HG02938 (cell line): Measurements from ENCODE around the gene SRGAP3.
A peak's percentile ranks its signal among the peaks of the same experiment; 100 is the strongest.

Source experiments
- ATAC-seq: cut with Tn5 transposase; IDR thresholded peaks from one replicate; pipeline ENCODE4 v1.9.1; 2021; ENCODE audit warnings: mild to moderate bottlenecking, moderate library complexity; ENCODE audit not compliant: unreplicated experiment

SRGAP3 gene

DNA sequence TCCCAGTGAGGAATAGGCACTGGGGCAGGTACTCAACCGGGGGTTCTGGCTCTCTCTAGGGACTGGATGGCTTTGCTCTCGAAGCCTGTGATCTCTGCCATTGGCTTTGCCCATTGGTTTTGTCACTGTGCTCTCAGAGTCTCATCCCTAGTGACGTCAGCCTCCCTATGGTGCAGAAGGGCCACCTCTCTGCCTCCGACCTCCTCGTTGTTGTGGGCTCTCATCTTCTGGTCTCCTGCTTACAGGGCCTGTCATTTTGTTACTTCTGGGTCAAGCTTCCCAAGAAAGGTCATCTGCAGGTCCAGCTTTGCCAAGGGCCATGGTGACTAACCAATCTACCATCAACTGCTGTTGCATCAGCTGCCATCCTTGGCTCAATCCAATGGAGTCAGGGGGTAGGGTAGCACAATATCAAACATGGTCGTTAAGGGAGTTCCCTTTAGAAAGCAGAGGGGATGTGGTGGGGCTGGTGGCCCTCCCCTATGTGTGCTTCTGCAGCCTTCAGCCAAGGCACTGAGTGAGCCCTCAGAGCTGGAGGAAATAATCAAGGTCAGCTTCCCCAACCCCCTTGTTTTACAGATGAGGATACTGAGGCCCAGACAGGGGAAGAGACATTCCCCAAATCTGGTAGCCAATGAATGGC, 272.8 kb downstream of the SRGAP3 start:
- ATAC-seq = no peak

GRCh38 chr3:8975081-8976020, 274.1 kb downstream of the SRGAP3 start:
- ATAC-seq = no peak

DNA sequence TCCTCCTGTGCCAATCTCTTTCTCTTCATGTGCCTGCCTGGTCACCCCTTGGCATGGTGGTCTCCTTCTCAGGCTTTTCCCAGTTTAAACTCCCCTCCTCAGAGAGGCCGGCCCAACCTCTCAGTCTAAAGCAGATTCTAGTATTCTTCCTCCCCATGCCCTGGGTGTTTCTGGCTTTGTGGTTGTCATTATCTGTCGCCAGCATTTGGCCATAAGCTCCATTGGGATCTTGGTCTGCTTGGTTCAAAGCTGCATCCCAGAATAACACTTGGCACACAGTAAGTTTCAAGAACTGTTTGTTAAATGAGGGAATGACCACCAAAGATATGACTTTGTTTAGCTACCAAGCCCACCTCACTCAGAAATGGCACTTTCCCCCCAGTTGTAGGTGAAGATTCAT, 275.0 kb downstream of the SRGAP3 start:
- no peak for ATAC-seq

DNA sequence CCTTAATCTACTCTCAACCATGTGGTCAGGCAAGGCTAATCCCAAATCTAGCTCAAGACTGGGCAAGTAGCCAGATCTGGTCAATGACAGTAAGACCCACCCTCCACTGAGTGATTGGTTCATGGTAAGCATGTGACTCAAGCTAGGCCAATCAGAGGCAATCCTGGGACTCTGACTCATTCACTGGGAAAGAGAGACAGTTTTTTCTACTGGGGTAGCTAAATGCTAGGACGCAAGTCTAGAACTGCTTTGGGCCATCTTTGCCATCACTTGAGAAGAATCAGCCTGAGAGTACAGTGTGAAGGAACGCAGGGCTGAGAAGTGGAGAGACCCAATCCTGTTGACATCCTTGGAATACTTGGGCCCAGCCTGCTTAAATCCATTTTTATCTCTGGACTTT, 276.8 kb downstream of the SRGAP3 start:
- no peak for ATAC-seq

GRCh38 chr3:8970971-8971589, 278.4 kb downstream of the SRGAP3 start:
- no peak for ATAC-seq

DNA sequence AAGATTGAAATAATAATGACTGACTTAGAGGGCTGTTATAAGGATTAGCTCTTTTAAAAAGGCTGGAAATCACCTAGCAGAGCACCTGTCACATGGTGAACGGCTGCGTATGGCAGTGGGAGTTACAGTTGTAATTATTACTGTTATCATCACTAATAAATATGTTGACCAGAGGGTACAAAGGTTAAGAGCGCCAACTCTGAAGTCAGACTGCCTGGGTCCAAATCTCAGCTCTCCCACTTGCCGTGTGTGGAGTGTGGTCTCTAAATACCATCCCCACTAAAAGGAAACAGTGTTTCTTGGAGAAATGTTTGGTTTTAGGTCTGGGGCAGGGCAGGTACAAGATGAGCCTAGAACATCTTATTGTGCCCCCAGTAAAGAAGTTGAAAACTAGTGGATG, 280.2 kb downstream of the SRGAP3 start:
- no peak for ATAC-seq

- no peak for ATAC-seq
Measured at GRCh38 chr3:8968375-8968882, 281.0 kb downstream of the SRGAP3 start.

GRCh38 chr3:8967553-8967952, 281.9 kb downstream of the SRGAP3 start:
- no peak for ATAC-seq

- no peak for ATAC-seq
Measured at GRCh38 chr3:8966820-8967348, 282.6 kb downstream of the SRGAP3 start.

DNA sequence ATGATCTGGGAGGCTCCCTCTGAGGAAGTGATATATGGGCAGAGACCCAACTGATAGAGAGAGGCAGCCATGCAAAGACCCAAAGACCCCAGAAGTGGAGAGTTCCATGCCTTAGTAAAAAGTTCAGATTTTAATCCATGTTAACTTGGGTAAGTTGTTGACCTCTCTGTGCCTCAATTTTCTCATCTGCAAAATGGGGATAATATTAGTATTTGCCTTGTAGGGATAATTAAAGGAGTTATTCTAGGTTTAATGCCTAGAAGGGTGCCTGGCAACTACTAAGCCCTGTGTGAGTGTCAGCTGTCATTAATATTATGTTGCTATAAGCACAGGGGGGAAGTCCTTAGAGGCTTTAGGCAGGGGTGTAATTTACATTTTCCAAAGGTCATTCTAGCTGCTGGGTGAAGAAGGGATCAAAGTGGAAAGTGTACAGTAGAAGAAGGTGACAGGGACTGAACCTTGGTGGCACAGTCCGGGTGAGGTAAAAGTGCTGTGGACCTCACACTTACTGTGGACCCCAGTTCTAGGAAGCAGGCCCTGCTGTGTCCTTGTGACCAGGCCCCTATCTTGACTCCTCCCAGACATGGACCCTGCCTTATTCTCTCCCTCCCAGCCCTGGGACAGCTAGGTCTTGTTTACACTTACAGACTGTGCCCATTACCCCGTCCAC, 283.2 kb downstream of the SRGAP3 start:
- no peak for ATAC-seq

GRCh38 chr3:8964436-8965370, 284.7 kb downstream of the SRGAP3 start:
- no peak for ATAC-seq

GRCh38 chr3:8963137-8963853, 286.2 kb downstream of the SRGAP3 start, which contains the start of gene RAD18:
RAD18 (minus strand) TSS chr3:8963472; CDS start chr3:8963385, 87 bp downstream.
- peak; percentile 85 for ATAC-seq

DNA sequence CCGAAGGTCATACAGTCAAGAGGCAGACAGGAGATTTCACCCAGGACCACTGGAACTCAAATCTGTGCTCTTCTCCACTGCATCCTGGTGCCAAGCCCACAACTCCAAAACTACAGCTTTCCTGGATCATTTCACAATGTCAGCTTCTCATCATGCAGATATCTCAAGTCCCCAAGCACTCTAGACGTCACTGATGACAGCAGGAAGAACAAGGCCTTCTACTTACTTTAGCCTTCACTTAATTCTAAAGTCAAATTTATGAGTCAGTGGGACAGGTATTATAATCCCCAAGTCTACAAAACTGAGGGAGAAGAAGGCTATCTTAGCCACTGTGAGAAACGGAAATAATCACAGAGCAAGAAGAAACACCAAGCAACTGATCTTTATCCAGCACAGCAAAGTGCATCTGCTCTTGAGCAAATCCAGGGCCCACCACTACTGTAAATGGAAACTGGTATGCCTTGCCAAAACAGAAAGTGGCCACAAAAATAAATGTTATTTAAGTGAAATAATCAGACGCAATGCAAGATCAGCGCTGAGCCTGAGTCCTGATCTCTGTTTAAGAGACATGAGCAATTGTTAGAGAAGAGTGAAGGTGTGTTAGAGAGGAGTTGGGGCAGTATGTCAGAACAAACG, 287.1 kb downstream of the SRGAP3 start:
- ATAC-seq = no peak

- no peak for ATAC-seq
Measured at GRCh38 chr3:8959668-8960067, 289.8 kb downstream of the SRGAP3 start.

DNA sequence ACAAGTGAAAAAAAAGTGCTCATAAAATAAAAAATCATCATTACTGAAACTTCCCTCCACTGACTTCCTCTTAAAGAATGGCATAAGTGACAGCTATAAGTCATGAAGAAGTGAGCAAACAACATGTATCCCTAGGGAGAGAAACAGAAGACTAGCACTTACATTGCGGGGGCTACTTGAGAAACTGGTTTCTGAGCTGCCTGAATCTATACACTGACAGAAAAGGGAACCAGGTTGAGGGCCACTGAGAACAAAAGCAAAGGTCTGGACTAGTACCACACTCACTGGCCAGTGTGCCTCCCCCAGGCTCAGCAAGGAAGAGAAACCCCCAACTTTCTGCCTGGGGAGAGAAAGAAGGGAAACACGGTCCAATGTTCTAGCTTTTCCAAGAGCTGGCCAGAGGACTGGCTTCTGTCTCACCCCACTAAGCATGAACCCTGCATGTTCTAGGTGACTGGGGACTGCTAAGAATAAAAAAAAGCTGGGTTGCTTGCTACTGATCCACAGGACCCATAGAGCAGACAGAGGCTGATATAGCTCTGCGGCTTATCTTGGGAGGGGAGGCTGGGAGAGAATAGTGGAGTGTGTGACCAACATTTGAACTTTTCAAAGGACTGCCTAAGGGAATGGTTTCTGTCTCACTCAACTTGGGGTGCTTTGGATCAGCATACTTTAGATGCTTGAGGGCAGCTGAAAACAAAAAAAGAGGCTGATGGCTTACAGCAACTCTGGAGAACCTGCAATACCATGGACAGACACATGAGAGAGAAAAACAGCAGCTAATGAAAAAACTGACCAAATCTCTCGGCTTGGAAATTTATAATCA, 294.3 kb downstream of the SRGAP3 start:
- peak; percentile 91 for ATAC-seq

DNA sequence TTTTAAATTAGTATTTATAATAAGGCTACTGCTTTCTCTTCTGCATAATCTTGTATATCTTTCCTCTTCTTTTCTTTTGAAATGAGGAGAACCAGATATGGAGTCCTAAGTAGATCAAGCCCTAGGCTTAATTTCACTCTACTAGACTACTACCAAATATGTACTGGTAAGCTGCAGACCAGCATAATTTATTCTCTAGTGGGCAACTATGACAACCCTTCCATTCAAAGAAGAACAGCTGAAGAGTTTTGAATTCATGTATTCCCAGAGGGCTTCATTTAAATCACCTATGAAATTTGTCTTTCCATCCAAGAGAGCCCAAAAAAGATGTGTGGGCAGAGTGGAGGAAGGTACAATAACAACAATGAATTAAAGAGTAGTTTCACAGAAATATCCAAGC, 296.1 kb downstream of the SRGAP3 start:
- ATAC-seq = no peak

GRCh38 chr3:8952130-8952529, 297.3 kb downstream of the SRGAP3 start:
- ATAC-seq = no peak
